Activated T-helper 17 cell treated with anti-CD3 and anti-CD28 coated beads, Interleukin-2, amount 50 U/mL, for 72 hours (primary cell): ENCODE data around the gene CHI3L2. TPM values are rescaled to one million over a fixed set of nuclear protein-coding genes. Genes with fewer than 3 reads are reported as not detected.
A peak's percentile ranks its signal among the peaks of the same experiment; 100 is the strongest.

Source experiments
- ATAC-seq: fragments of 150-1000 bp; cut with Tn5 transposase; replicated peaks from 2 replicates; pipeline ENCODE4 v1.10.0; 2021; ENCODE audit warnings: mild to moderate bottlenecking, moderate library complexity
- H3K27ac Mint-ChIP-seq: one replicate; pipeline ENCODE4 v1.8.0; 2022; ENCODE audit warnings: mixed read lengths
- H3K27me3 Mint-ChIP-seq: one replicate; pipeline ENCODE4 v1.8.0; 2022; ENCODE audit warnings: mixed read lengths
- H3K36me3 Mint-ChIP-seq: one replicate; pipeline ENCODE4 v1.8.0; 2022; ENCODE audit warnings: low read depth, mild to moderate bottlenecking, mixed read lengths
- H3K4me1 Mint-ChIP-seq: one replicate; pipeline ENCODE4 v1.8.0; 2022; ENCODE audit warnings: mixed read lengths
- H3K4me3 Mint-ChIP-seq: one replicate; pipeline ENCODE4 v1.8.0; 2022; ENCODE audit warnings: mild to moderate bottlenecking, mixed read lengths
- H3K9me3 Mint-ChIP-seq: one replicate; pipeline ENCODE4 v1.8.0; 2022; ENCODE audit warnings: mixed read lengths
- total RNA-seq, 2 donors: library from RNA; stranded (reverse); gene quantifications; one replicate each; pipeline ENCODE4 v1.2.3, GENCODE V29; 2022

CHI3L2 gene
- total RNA-seq, 2 donors from 2014 or later = 2.7 to 3.8 TPM

- no peaks in the 10 kb centered on the region for H3K9me3 Mint-ChIP-seq
- H3K36me3 Mint-ChIP-seq = no peaks in the 10 kb centered on the region
- no peak overlapping the region for H3K4me3 Mint-ChIP-seq
- H3K27ac Mint-ChIP-seq = no peak overlapping the region
- no peaks in the 10 kb centered on the region for H3K4me1 Mint-ChIP-seq
- no peaks in the 10 kb centered on the region for H3K27me3 Mint-ChIP-seq
- no peak for ATAC-seq
Measured at GRCh38 chr1:111242805-111243523, 15.5 kb downstream of the CHI3L2 start.

- no peaks in the 10 kb centered on the region for H3K36me3 Mint-ChIP-seq
- H3K4me3 Mint-ChIP-seq = no peak overlapping the region
- ATAC-seq = no peak
- H3K27ac Mint-ChIP-seq = no peak overlapping the region
- H3K27me3 Mint-ChIP-seq = no peaks in the 10 kb centered on the region
- peaks cover 9% of the 10 kb centered on the region for H3K4me1 Mint-ChIP-seq
- H3K9me3 Mint-ChIP-seq = no peaks in the 10 kb centered on the region
Measured at GRCh38 chr1:111247125-111247838, 19.8 kb downstream of the CHI3L2 start.

GRCh38 chr1:111249960-111250359 lies 22.4 kb downstream of the CHI3L2 start:
- H3K27me3 Mint-ChIP-seq = no peaks in the 10 kb centered on the region
- peaks cover 9% of the 10 kb centered on the region for H3K4me1 Mint-ChIP-seq
- H3K4me3 Mint-ChIP-seq = no peak overlapping the region
- no peaks in the 10 kb centered on the region for H3K36me3 Mint-ChIP-seq
- no peak for ATAC-seq
- H3K27ac Mint-ChIP-seq = no peak overlapping the region
- no peaks in the 10 kb centered on the region for H3K9me3 Mint-ChIP-seq

DNA sequence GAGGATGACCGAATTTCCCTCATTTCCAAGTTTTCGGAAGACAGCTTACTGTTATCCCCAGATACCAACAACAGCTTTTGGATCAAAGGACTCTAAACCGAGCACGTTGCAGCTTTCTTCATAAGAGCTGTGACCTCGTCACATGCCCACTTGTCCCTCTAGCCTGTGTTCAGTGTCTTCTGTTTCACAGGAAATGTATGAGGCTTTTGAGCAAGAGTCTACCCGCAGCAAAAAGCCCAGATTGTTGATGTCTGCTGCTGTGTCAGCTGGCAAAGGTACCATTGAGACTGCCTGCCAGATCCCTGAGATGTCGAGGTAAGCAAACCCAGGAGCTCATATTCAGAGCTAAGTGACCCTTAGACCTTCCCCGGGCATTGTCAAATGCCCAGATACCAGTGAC lies 24.1 kb downstream of the CHI3L2 start:
- ATAC-seq = peak; percentile 23
- Mint-ChIP-seq H3K4me3 (no peak overlapping the region), H3K27ac (no peak overlapping the region), H3K9me3 (no peaks in the 10 kb centered on the region), H3K4me1 (peaks cover 9% of the 10 kb centered on the region), H3K36me3 (no peaks in the 10 kb centered on the region), H3K27me3 (no peaks in the 10 kb centered on the region)

DNA sequence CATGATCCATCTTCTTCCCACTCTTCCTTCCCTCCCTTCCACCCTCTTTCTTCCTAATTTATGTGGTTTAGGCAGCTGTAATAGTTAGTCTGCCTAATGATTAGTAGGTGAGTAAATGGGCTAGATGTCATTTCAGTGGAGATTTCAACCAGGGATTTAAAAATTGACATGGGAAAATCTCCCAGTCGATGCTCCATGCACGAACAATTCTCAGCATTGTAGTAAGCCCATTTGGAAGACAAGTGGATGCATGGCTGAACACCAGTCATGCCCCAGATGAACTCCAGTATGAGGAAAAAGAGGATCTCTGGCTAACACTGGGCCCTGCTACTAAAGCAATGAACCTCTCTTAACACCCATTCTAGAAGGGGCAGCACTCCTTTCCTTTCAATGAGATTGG lies 25.3 kb downstream of the CHI3L2 start:
- no peak overlapping the region for H3K4me3 Mint-ChIP-seq
- H3K9me3 Mint-ChIP-seq = no peaks in the 10 kb centered on the region
- ATAC-seq = no peak
- no peak overlapping the region for H3K27ac Mint-ChIP-seq
- H3K27me3 Mint-ChIP-seq = no peaks in the 10 kb centered on the region
- peaks cover 9% of the 10 kb centered on the region for H3K4me1 Mint-ChIP-seq
- H3K36me3 Mint-ChIP-seq = no peaks in the 10 kb centered on the region

DNA sequence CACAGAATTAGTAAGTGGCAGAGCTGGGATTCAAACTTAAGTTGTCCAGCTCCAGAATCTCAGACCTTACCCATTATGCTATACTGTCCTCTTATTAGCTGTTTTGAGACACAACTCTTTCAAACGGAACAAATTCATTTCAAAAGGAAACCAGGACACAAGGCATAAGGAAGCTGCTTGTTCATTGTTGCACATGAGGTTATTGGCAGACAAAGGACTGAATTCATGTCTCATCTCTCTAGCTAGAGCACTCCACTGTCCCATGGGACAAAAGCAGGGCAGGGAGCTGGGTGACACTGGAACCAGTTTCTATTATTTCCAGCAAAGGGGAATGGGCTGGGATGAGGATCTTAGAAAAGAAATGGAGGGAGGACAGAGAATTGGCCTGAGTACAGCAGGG lies 26.4 kb downstream of the CHI3L2 start:
- Mint-ChIP-seq H3K36me3 (no peaks in the 10 kb centered on the region), H3K4me1 (peaks cover 9% of the 10 kb centered on the region), H3K4me3 (no peak overlapping the region), H3K9me3 (no peaks in the 10 kb centered on the region), H3K27ac (no peak overlapping the region), H3K27me3 (no peaks in the 10 kb centered on the region)
- ATAC-seq = no peak

- no peak overlapping the region for H3K27ac Mint-ChIP-seq
- ATAC-seq = no peak
- no peaks in the 10 kb centered on the region for H3K36me3 Mint-ChIP-seq
- no peaks in the 10 kb centered on the region for H3K9me3 Mint-ChIP-seq
- peaks cover 1% of the 10 kb centered on the region for H3K4me1 Mint-ChIP-seq
- no peak overlapping the region for H3K4me3 Mint-ChIP-seq
- no peaks in the 10 kb centered on the region for H3K27me3 Mint-ChIP-seq
Measured at GRCh38 chr1:111256988-111257658, 29.6 kb downstream of the CHI3L2 start.

GRCh38 chr1:111267801-111268508 lies 40.4 kb downstream of the CHI3L2 start:
- Mint-ChIP-seq H3K4me3 (no peak overlapping the region), H3K27ac (no peak overlapping the region), H3K4me1 (no peaks in the 10 kb centered on the region), H3K27me3 (peaks cover 29% of the 10 kb centered on the region), H3K36me3 (no peaks in the 10 kb centered on the region), H3K9me3 (peaks cover 9% of the 10 kb centered on the region)
- no peak for ATAC-seq

DNA sequence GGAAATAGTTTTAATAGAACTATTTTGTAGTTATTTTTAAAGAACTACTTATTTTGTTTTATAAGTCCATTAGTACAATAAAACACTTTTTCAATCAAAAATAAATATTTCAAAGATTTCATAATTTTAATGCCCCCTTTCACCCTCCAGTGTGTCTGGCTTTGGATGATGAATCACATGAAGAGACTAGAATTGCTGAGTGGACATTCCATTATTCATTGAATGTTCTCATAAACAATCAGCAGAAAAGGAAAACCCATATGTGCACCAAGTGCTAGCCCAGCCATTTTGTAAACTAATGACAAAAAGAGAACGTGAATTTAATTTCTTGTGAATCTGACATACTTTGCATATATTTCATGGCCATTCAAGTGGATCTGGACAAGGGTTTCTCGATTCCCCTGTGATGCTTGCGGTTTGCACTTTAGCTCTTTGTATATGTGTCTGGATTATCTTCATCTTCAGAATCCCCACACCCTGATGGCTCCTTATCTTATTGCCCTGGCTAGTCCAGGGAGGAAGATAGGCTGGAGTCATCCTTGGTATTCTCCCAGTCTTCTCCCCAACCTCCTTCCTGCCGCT lies 42.4 kb downstream of the CHI3L2 start:
- no peak overlapping the region for H3K4me3 Mint-ChIP-seq
- no peaks in the 10 kb centered on the region for H3K36me3 Mint-ChIP-seq
- H3K27me3 Mint-ChIP-seq = peaks cover 29% of the 10 kb centered on the region
- H3K9me3 Mint-ChIP-seq = peaks cover 9% of the 10 kb centered on the region
- H3K4me1 Mint-ChIP-seq = peaks cover 8% of the 10 kb centered on the region
- H3K27ac Mint-ChIP-seq = no peak overlapping the region
- no peak for ATAC-seq

DNA sequence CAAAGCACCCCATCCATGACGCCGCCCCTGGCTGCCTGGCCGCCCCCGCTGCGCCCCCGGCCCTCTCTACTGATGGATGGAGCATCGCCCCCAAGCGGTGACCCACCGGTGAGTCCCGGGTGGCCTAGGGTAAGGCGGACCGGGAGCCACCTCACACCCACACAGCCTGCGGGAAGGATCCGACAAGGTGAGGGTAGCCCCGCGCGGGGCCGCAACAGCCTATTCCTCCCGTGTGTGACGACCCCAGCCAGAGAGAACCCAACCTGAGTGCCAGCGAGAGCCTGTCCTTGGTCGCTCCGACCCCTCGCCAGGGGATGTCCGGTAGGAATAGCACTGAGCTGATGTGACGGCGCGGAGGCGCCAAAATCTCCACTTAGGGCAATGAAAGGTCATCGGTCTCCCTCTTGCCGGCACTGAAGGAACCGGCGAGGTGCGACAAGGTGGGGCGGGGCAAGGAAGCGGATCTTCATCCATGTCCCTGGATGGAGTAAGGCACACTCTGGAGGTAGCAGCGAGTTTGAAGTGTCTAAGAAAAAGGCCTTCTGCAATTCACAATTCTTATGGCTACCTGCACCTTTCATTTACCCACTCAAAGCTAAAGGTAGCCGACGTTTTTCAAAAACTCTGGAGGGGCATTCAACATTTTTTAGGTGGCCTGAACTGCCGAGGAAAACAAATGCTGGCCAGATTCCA lies 43.4 kb downstream of the CHI3L2 start:
- Mint-ChIP-seq H3K4me1 (peaks cover 13% of the 10 kb centered on the region), H3K27me3 (peaks cover 27% of the 10 kb centered on the region), H3K4me3 (peak overlapping the region; percentile 16), H3K36me3 (no peaks in the 10 kb centered on the region), H3K27ac (no peak overlapping the region), H3K9me3 (peaks cover 5% of the 10 kb centered on the region)
- no peak for ATAC-seq

- no peaks in the 10 kb centered on the region for H3K9me3 Mint-ChIP-seq
- peak overlapping the region; percentile 16 for H3K4me3 Mint-ChIP-seq
- H3K27me3 Mint-ChIP-seq = peaks cover 23% of the 10 kb centered on the region
- ATAC-seq = no peak
- H3K4me1 Mint-ChIP-seq = peaks cover 18% of the 10 kb centered on the region
- H3K27ac Mint-ChIP-seq = no peak overlapping the region
- H3K36me3 Mint-ChIP-seq = no peaks in the 10 kb centered on the region
Measured at GRCh38 chr1:111271464-111271801, 43.9 kb downstream of the CHI3L2 start.

DNA sequence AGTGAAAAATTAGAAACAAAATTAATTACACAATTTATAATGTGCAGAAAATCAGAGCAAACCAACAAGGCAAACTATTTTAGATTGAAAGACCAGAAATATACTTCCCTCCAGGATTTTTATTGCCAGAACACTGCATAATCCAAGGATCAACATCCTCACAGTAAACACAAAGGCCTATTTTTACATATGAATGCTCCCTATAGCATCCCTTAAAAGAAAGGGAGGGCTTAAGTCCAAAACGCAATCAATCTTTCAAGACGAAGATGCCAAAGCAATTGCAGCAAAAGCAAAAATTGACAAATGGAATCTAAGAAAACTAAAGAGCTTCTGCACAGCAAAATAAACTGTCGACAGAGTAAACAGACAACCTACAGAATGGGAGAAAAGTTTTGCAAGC lies 44.6 kb downstream of the CHI3L2 start:
- Mint-ChIP-seq H3K4me3 (peak overlapping the region; percentile 16), H3K27me3 (peaks cover 22% of the 10 kb centered on the region), H3K27ac (no peak overlapping the region), H3K9me3 (no peaks in the 10 kb centered on the region), H3K4me1 (peaks cover 19% of the 10 kb centered on the region), H3K36me3 (no peaks in the 10 kb centered on the region)
- ATAC-seq = no peak

- Mint-ChIP-seq H3K4me1 (peaks cover 30% of the 10 kb centered on the region), H3K27ac (peak overlapping the region; percentile 77), H3K36me3 (no peaks in the 10 kb centered on the region), H3K27me3 (peaks cover 15% of the 10 kb centered on the region), H3K9me3 (peaks cover 5% of the 10 kb centered on the region), H3K4me3 (peak overlapping the region; percentile 53)
- peak; percentile 84 for ATAC-seq
Measured at GRCh38 chr1:111274653-111275052, 47.1 kb downstream of the CHI3L2 start.

GRCh38 chr1:111275079-111275478 lies 47.6 kb downstream of the CHI3L2 start:
- H3K36me3 Mint-ChIP-seq = no peaks in the 10 kb centered on the region

More at GRCh38 chr1:111275079-111275478, 47.6 kb downstream of the CHI3L2 start:
- H3K27me3 Mint-ChIP-seq = peaks cover 11% of the 10 kb centered on the region
- H3K27ac Mint-ChIP-seq = peak overlapping the region; percentile 77
- peak; percentile 85 for ATAC-seq
- H3K4me3 Mint-ChIP-seq = peak overlapping the region; percentile 53
- H3K4me1 Mint-ChIP-seq = peaks cover 30% of the 10 kb centered on the region
- H3K9me3 Mint-ChIP-seq = peaks cover 5% of the 10 kb centered on the region
